Measurements from ENCODE around the gene KIAA0513.

Gene KIAA0513

DNA sequence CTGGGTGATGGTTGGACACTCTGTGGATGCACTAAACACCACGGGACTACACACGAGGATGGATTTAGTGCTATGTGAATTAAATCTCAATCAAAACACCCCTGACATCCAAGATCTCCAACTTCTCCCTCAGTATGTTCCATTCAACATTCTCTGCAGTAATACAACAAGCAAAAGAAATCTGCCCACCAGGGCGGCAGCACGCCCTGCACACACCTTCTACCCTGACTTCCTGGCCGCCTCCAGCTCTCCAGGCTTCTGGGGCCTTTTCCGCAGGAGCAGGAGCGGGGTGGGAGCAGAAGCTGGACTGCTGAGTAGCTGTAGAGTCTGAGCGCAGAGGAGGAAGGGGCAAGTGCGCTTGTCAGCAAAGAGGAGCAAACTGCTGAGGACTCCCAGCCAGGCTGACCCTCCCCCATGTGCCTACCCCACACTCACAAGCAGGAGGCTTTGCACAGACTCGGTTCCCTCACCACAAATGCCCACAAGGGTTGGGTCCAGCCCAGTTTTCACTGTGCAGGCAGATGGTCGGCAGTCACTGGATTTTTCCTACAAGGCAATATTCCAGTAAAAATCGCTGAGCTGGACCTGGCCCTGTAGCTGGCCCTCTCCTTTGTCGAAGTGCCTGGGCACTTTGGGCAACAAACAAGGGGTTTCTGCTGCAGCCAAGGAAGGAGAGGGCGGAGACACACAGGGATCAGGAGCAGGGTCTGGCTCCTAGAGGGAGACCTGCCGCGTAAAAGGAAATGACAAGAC, 39.1 kb upstream of the KIAA0513 start:
- TF ChIP-seq, protein P1, sequence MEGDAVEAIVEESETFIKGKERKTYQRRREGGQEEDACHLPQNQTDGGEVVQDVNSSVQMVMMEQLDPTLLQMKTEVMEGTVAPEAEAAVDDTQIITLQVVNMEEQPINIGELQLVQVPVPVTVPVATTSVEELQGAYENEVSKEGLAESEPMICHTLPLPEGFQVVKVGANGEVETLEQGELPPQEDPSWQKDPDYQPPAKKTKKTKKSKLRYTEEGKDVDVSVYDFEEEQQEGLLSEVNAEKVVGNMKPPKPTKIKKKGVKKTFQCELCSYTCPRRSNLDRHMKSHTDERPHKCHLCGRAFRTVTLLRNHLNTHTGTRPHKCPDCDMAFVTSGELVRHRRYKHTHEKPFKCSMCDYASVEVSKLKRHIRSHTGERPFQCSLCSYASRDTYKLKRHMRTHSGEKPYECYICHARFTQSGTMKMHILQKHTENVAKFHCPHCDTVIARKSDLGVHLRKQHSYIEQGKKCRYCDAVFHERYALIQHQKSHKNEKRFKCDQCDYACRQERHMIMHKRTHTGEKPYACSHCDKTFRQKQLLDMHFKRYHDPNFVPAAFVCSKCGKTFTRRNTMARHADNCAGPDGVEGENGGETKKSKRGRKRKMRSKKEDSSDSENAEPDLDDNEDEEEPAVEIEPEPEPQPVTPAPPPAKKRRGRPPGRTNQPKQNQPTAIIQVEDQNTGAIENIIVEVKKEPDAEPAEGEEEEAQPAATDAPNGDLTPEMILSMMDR (IDR thresholded peaks at IDR 0.05; ENCODE audit: borderline replicate concordance, extremely low read depth, low read length, poor library complexity, severe bottlenecking) = no peak
- no peak for TF ChIP-seq EZH2 (IDR thresholded peaks at IDR 0.05; ENCODE audit: borderline replicate concordance, low read depth, low read length, severe bottlenecking)
- no peak overlapping the region for H2AFZ ChIP-seq (ENCODE audit: low read depth, low read length)
- H3K4me3 ChIP-seq (ENCODE audit: low read depth in 1 of 2, low read length in 2 of 2) = no peak overlapping the region
- peaks cover 29% of the 10 kb centered on the region for H4K20me1 ChIP-seq (ENCODE audit: insufficient read depth, low read length)
- H3K9me3 ChIP-seq (ENCODE audit: insufficient read depth, low read length, severe bottlenecking) = no peaks in the 10 kb centered on the region
- no peak overlapping the region for H3K4me2 ChIP-seq (ENCODE audit: insufficient read depth, low read length)
- H3K4me1 ChIP-seq (ENCODE audit: insufficient read depth, low read length) = no peaks in the 10 kb centered on the region
- H3K27ac ChIP-seq (ENCODE audit: low read length) = no peak overlapping the region
- ATAC-seq (ENCODE audit: insufficient read depth, low read depth) (no peak), DNase-seq (no peak)
- no peaks in the 10 kb centered on the region for H3K27me3 ChIP-seq (ENCODE audit: insufficient read depth, low read length, poor library complexity)
- H3K36me3 ChIP-seq (ENCODE audit: insufficient read depth, low read length) = peaks cover 78% of the 10 kb centered on the region
- peaks cover 11% of the 10 kb centered on the region; the same call in 1 of the 2 replicates for H3K79me2 ChIP-seq (ENCODE audit: insufficient read depth, low read length)
- no peak overlapping the region for H3K9ac ChIP-seq (ENCODE audit: low read depth, low read length)

DNA sequence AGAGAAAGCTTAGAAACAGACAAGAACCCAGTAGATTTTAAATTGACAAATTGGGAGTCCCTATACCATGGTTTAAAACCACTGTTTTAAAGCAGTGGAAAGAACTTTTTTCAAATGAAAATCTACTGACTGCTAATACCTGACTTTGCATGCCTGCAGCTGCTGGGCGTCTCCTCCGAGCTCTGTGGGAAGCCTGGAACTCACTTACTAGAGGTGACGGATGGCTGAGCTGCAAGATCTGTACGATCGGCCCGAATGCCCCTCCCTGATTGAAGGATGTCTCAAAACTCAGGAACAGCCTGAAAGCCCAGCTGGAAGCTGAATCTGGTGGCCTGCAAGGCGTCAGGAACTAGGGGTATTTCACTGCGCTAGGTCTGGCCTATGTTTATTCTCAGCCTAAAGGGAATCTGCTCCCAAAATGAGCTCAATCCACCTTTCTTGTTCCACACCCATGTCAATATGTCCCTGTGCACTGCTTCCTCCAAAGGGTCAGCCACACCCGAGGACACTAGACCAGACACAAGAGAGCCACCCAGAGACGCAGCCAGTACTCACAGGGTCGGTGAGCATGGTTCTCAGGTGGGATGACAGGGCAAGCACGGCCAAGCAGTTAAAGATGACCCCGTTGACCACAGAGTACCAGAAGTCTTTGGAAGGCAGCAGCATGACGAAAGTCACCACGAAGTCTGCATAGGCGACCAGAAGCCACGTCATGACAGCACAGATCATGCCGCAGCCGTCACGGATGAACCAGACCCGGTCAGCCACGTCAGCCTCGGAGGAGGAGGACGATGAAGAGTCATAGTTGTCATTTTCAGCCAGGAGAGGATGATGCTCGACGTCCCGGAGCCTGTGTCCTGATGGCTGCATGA, 37.6 kb upstream of the KIAA0513 start:
- no peak overlapping the region for H2AFZ ChIP-seq (ENCODE audit: low read depth, low read length)
- DNase-seq (no peak), ATAC-seq (ENCODE audit: insufficient read depth, low read depth) (no peak)
- no peak overlapping the region for H3K27ac ChIP-seq (ENCODE audit: low read length)
- no peak overlapping the region for H3K4me3 ChIP-seq (ENCODE audit: low read depth in 1 of 2, low read length in 2 of 2)
- peaks cover 85% of the 10 kb centered on the region for H3K36me3 ChIP-seq (ENCODE audit: insufficient read depth, low read length)
- no peak overlapping the region for H3K9ac ChIP-seq (ENCODE audit: low read depth, low read length)
- H3K4me1 ChIP-seq (ENCODE audit: insufficient read depth, low read length) = no peaks in the 10 kb centered on the region
- H3K27me3 ChIP-seq (ENCODE audit: insufficient read depth, low read length, poor library complexity) = no peaks in the 10 kb centered on the region
- H3K79me2 ChIP-seq (ENCODE audit: insufficient read depth, low read length) = peaks cover 13% of the 10 kb centered on the region
- TF ChIP-seq EZH2 (IDR thresholded peaks at IDR 0.05; ENCODE audit: borderline replicate concordance, low read depth, low read length, severe bottlenecking) = no peak
- TF ChIP-seq, protein P1 (IDR thresholded peaks at IDR 0.05; ENCODE audit: borderline replicate concordance, extremely low read depth, low read length, poor library complexity, severe bottlenecking) = no peak
- H3K4me2 ChIP-seq (ENCODE audit: insufficient read depth, low read length) = no peak overlapping the region
- peaks cover 26% of the 10 kb centered on the region for H4K20me1 ChIP-seq (ENCODE audit: insufficient read depth, low read length)
- H3K9me3 ChIP-seq (ENCODE audit: insufficient read depth, low read length, severe bottlenecking) = no peaks in the 10 kb centered on the region

DNA sequence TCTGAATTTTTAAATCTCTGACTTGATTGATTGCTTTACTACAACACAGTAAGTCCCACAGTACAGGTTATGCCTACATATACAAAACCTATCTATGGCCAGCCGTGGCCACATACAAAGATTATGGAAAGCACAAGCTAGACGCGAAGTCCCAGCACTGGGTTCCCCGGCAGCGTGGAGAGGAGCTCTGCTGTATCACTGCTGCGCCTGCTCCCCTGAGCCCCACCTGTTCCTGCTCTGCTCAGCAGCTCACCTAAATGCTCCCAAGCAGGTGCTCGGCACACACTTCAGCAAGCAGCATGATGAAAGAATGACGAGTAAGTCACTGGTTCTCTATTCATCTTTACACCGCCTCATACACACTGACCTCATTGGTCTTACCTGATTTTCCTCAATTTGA, 36.8 kb upstream of the KIAA0513 start:
- Histone ChIP-seq H4K20me1 (ENCODE audit: insufficient read depth, low read length) (peaks cover 22% of the 10 kb centered on the region), H3K4me3 (ENCODE audit: low read depth in 1 of 2, low read length in 2 of 2) (no peak overlapping the region), H3K9me3 (ENCODE audit: insufficient read depth, low read length, severe bottlenecking) (no peaks in the 10 kb centered on the region), H3K36me3 (ENCODE audit: insufficient read depth, low read length) (peaks cover 89% of the 10 kb centered on the region), H3K9ac (ENCODE audit: low read depth, low read length) (no peak overlapping the region), H3K27ac (ENCODE audit: low read length) (no peak overlapping the region), H2AFZ (ENCODE audit: low read depth, low read length) (no peak overlapping the region), H3K79me2 (ENCODE audit: insufficient read depth, low read length) (peaks cover 12% of the 10 kb centered on the region), H3K4me1 (ENCODE audit: insufficient read depth, low read length) (no peaks in the 10 kb centered on the region), H3K27me3 (ENCODE audit: insufficient read depth, low read length, poor library complexity) (no peaks in the 10 kb centered on the region), H3K4me2 (ENCODE audit: insufficient read depth, low read length) (no peak overlapping the region)
- no peak for ATAC-seq (ENCODE audit: insufficient read depth, low read depth)
- TF ChIP-seq, protein P1 (IDR thresholded peaks at IDR 0.05; ENCODE audit: borderline replicate concordance, extremely low read depth, low read length, poor library complexity, severe bottlenecking) = no peak
- TF ChIP-seq EZH2 (IDR thresholded peaks at IDR 0.05; ENCODE audit: borderline replicate concordance, low read depth, low read length, severe bottlenecking) = no peak
- no peak for DNase-seq

Data from DND-41 (cell line).